PC-3 (cell line): ENCODE results near the gene PLXNA4. TPM values are rescaled to one million over a fixed set of nuclear protein-coding genes. Genes with fewer than 3 reads are reported as not detected.

Experiments
- ATAC-seq: fragments of 200-7000 bp; cut with Tn5 transposase; 2 replicates; pipeline ENCODE4 v1.9.1; 2020; ENCODE audit warnings: mild to moderate bottlenecking, moderate library complexity
- BruUV-seq: library from RNA; stranded (reverse); fragments of 400-500 nt; replicated peaks from 2 replicates; lab custom pipeline; 2021; lab: Mats Ljungman, UMichigan
- CTCF ChIA-PET: fragments of 300-600 bp; sonication (Branson Sonifier 250); formaldehyde crosslinking; loops from one replicate; lab custom pipeline; 2022; ENCODE audit warnings: antibody characterized with exemption; lab: Charles Lee
- POLR2A ChIA-PET: fragments of 300-600 bp; sonication (Branson Sonifier 250); formaldehyde crosslinking; loops from one replicate; lab custom pipeline; 2022; ENCODE audit warnings: antibody characterized with exemption; ENCODE audit not compliant: unreplicated experiment; lab: Charles Lee
- DNase-seq: peaks from one replicate; pipeline ENCODE4 v3.0.0-alpha.2; 2015
- H2AFZ ChIP-seq: fragments of 300-600 bp; sonication (generic); 2 replicates; pipeline ENCODE4 v1.6.0; 2016; ENCODE audit warnings: antibody characterized with exemption, low read length
- H3F3A ChIP-seq: fragments of 300-600 bp; sonication (generic); one replicate; pipeline ENCODE4 v1.6.0; 2017; ENCODE audit warnings: antibody characterized with exemption, low read length, control low read depth, mild to moderate bottlenecking; ENCODE audit not compliant: unreplicated experiment
- H3K27ac ChIP-seq: fragments of 300-600 bp; sonication (generic); 2 replicates; pipeline ENCODE4 v1.5.1; 2016; ENCODE audit warnings: mild to moderate bottlenecking, low read length
- H3K27me3 ChIP-seq: fragments of 300-600 bp; sonication (generic); 2 replicates; pipeline ENCODE4 v1.6.1; 2016; ENCODE audit warnings: low read length, mixed read lengths
- H3K36me3 ChIP-seq: fragments of 300-600 bp; sonication (generic); 2 replicates; pipeline ENCODE4 v1.6.1; 2016; ENCODE audit warnings: low read depth, mixed run types, low read length, mixed read lengths
- H3K4me1 ChIP-seq: fragments of 300-600 bp; sonication (generic); 2 replicates; pipeline ENCODE4 v1.5.1; 2016; ENCODE audit warnings: low read length; ENCODE audit not compliant: insufficient read depth
- H3K4me2 ChIP-seq: fragments of 300-600 bp; sonication (generic); 2 replicates; pipeline ENCODE4 v1.6.0; 2016; ENCODE audit warnings: low read length
- H3K4me3 ChIP-seq: fragments of 300-600 bp; sonication (generic); 2 replicates; pipeline ENCODE4 v1.5.1; 2016; ENCODE audit warnings: mild to moderate bottlenecking, low read length, mixed read lengths
- H3K79me2 ChIP-seq: fragments of 300-600 bp; sonication (generic); 2 replicates; pipeline ENCODE4 v1.6.1; 2017; ENCODE audit warnings: low read length, mixed read lengths
- H3K9ac ChIP-seq: fragments of 300-600 bp; sonication (generic); 2 replicates; pipeline ENCODE4 v1.6.0; 2016; ENCODE audit warnings: mild to moderate bottlenecking, low read length
- H3K9me2 ChIP-seq: fragments of 300-600 bp; sonication (generic); replicated peaks from 2 replicates; pipeline ENCODE4 v1.6.1; 2016; ENCODE audit warnings: mixed run types, low read length, mixed read lengths
- H3K9me3 ChIP-seq: fragments of 300-600 bp; sonication (generic); 2 replicates; pipeline ENCODE4 v1.6.1; 2016; ENCODE audit warnings: low read length, mixed read lengths
- H4K20me1 ChIP-seq: fragments of 300-600 bp; sonication (generic); 2 replicates; pipeline ENCODE4 v1.6.1; 2016; ENCODE audit warnings: low read length, mixed read lengths
- CTCF ChIP-seq: fragments of 300-600 bp; sonication (generic); conservative IDR thresholded peaks from 2 replicates; pipeline ENCODE4 v1.5.1; 2017; ENCODE audit warnings: antibody characterized with exemption, low read depth, mild to moderate bottlenecking, low read length
- EZH2 ChIP-seq: fragments of 300-600 bp; sonication (generic); IDR thresholded peaks from one replicate; pipeline ENCODE4 v1.6.1; 2017; ENCODE audit warnings: antibody characterized with exemption, mild to moderate bottlenecking, low read length; ENCODE audit not compliant: unreplicated experiment
- EZH2phosphoT487 ChIP-seq: fragments of 300-600 bp; sonication (generic); IDR thresholded peaks from 2 replicates; pipeline ENCODE4 v1.6.1; 2018; ENCODE audit warnings: mild to moderate bottlenecking, antibody characterized with exemption, low read length, borderline replicate concordance
- intact Hi-C: fragments of 100-400 bp; cut with micrococcal nuclease; formaldehyde crosslinking; loops from 2 replicates; pipeline ENCODE4 v1.9.0; 2023
- total RNA-seq: library from RNA; depleted of rRNA; stranded (reverse); fragments of >200 nt; gene quantifications from 2 replicates; pipeline ENCODE4 v1.2.3, GENCODE V29; 2014

PLXNA4 gene
- total RNA-seq, 1 experiment from 2014 or later, result 1.2 TPM

- BruUV-seq, result no TSS peak
- DNase-seq (no peak), ATAC-seq (no peak)
- H3K9ac ChIP-seq, result no peak overlapping the region
- no peaks in the 10 kb centered on the region for H3K9me2 ChIP-seq
- ChIA-PET CTCF (no interaction called here), POLR2A (no interaction called here)
- TF ChIP-seq EZH2 (no peak), EZH2phosphoT487 (no peak), CTCF (no peak)
- H3K9me3 ChIP-seq, result no peaks in the 10 kb centered on the region
- H3K4me2 ChIP-seq, result no peak overlapping the region
- no peaks in the 10 kb centered on the region for H3K79me2 ChIP-seq
- no peak overlapping the region for H2AFZ ChIP-seq
- H4K20me1 ChIP-seq, result no peaks in the 10 kb centered on the region
- H3K36me3 ChIP-seq, result no peaks in the 10 kb centered on the region
- no peaks in the 10 kb centered on the region for H3F3A ChIP-seq
- intact Hi-C loops, result no loop called here
- 0 out of 2 replicates have a peak, but pooled peaks cover 6% of the 10 kb centered on the region for H3K27me3 ChIP-seq
- H3K27ac ChIP-seq, result no peak overlapping the region
- H3K4me3 ChIP-seq, result no peak overlapping the region
- no peaks in the 10 kb centered on the region; the same call in 1 of the 2 replicates for H3K4me1 ChIP-seq
These were observed 300.0 kb downstream of the PLXNA4 start for GRCh38 chr7:132276234-132276630.

- no peak overlapping the region for H3K27ac ChIP-seq
- ChIA-PET CTCF (no interaction called here), POLR2A (no interaction called here)
- no peaks in the 10 kb centered on the region for H3K36me3 ChIP-seq
- ATAC-seq, result peak; percentile 49; the same call in 1 of the 2 replicates
- no peak overlapping the region for H3K9ac ChIP-seq
- no peaks in the 10 kb centered on the region; the same call in 1 of the 2 replicates for H3K4me1 ChIP-seq
- no peaks in the 10 kb centered on the region for H3K9me3 ChIP-seq
- no TSS peak for BruUV-seq
- no peaks in the 10 kb centered on the region for H3K79me2 ChIP-seq
- peak; percentile 5 for DNase-seq
- no peak overlapping the region for H3K4me2 ChIP-seq
- no peak overlapping the region for H2AFZ ChIP-seq
- intact Hi-C loops, result no loop called here
- H3F3A ChIP-seq, result no peaks in the 10 kb centered on the region
- H3K4me3 ChIP-seq, result no peak overlapping the region
- no peak for TF ChIP-seq EZH2
- no peak for TF ChIP-seq EZH2phosphoT487
- TF ChIP-seq CTCF, result no peak
- no peaks in the 10 kb centered on the region for H3K9me2 ChIP-seq
- no peaks in the 10 kb centered on the region for H4K20me1 ChIP-seq
- H3K27me3 ChIP-seq, result 0 out of 2 replicates have a peak, but pooled peaks cover 6% of the 10 kb centered on the region
These were observed 300.6 kb downstream of the PLXNA4 start for GRCh38 chr7:132275416-132276233.

GRCh38 chr7:132272763-132273371 is 303.4 kb downstream of the PLXNA4 start:
- ATAC-seq, result no peak
- Histone ChIP-seq H3K4me3 (no peak overlapping the region), H3K4me1 (no peaks in the 10 kb centered on the region; the same call in 1 of the 2 replicates), H3K79me2 (no peaks in the 10 kb centered on the region), H3K36me3 (no peaks in the 10 kb centered on the region), H4K20me1 (no peaks in the 10 kb centered on the region), H2AFZ (no peak overlapping the region), H3K27ac (no peak overlapping the region), H3K4me2 (no peak overlapping the region), H3F3A (no peaks in the 10 kb centered on the region), H3K9me2 (no peaks in the 10 kb centered on the region), H3K9me3 (no peaks in the 10 kb centered on the region), H3K9ac (no peak overlapping the region), H3K27me3 (0 out of 2 replicates have a peak, but pooled peaks cover 6% of the 10 kb centered on the region)
- CTCF ChIA-PET, result no interaction called here
- no peak for TF ChIP-seq EZH2phosphoT487
- no peak for TF ChIP-seq EZH2
- no peak for TF ChIP-seq CTCF
- POLR2A ChIA-PET, result no interaction called here
- intact Hi-C loops, result no loop called here
- no TSS peak for BruUV-seq
- no peak for DNase-seq
